DOHH2 (cell line): ENCODE measurements around the gene SH3BGRL.

Experiments used
- H3F3A ChIP-seq: fragments of 200-600 bp; sonication (generic), shearing (Covaris generic); 2 replicates; pipeline ENCODE4 v1.6.0; 2016; ENCODE audit warnings: antibody characterized with exemption, mild to moderate bottlenecking; ENCODE audit not compliant: control insufficient read depth, insufficient read depth
- H3K27ac ChIP-seq: fragments of 200-600 bp; sonication (generic); 2 replicates; pipeline ENCODE4 v1.5.1; 2014; ENCODE audit warnings: low read depth, mild to moderate bottlenecking, low read length, moderate library complexity
- H3K27me3 ChIP-seq: fragments of 200-600 bp; sonication (generic); 2 replicates; pipeline ENCODE4 v1.6.1; 2014; ENCODE audit warnings: mild to moderate bottlenecking, low read length, mixed read lengths; ENCODE audit not compliant: control insufficient read depth
- H3K36me3 ChIP-seq: fragments of 200-600 bp; sonication (generic); 2 replicates; pipeline ENCODE4 v1.6.1; 2014; ENCODE audit warnings: mild to moderate bottlenecking, low read length, moderate library complexity, mixed read lengths; ENCODE audit not compliant: control insufficient read depth
- H3K4me1 ChIP-seq: fragments of 200-600 bp; sonication (generic); 2 replicates; pipeline ENCODE4 v1.6.1; 2014; ENCODE audit warnings: mild to moderate bottlenecking, low read length, mixed read lengths; ENCODE audit not compliant: control insufficient read depth
- H3K4me2 ChIP-seq: fragments of 200-600 bp; sonication (generic); 2 replicates; pipeline ENCODE4 v1.6.0; 2014; ENCODE audit warnings: mild to moderate bottlenecking, low read length, moderate library complexity
- H3K4me3 ChIP-seq: fragments of 200-600 bp; sonication (generic); 2 replicates; pipeline ENCODE4 v1.5.1; 2014; ENCODE audit warnings: mild to moderate bottlenecking, low read length, mixed read lengths
- H3K79me2 ChIP-seq: fragments of 200-600 bp; sonication (generic); 2 replicates; pipeline ENCODE4 v1.6.1; 2014; ENCODE audit warnings: mild to moderate bottlenecking, low read length, mixed read lengths; ENCODE audit not compliant: control insufficient read depth
- H3K9me2 ChIP-seq: fragments of 200-600 bp; sonication (generic); replicated peaks from 2 replicates; pipeline ENCODE4 v1.6.1; 2014; ENCODE audit warnings: mild to moderate bottlenecking, low read length, mixed read lengths; ENCODE audit not compliant: control insufficient read depth
- H3K9me3 ChIP-seq: fragments of 200-600 bp; sonication (generic); 2 replicates; pipeline ENCODE4 v1.6.1; 2014; ENCODE audit warnings: antibody characterized with exemption, low read length, mixed read lengths; ENCODE audit not compliant: control insufficient read depth, insufficient read depth
- H4K20me1 ChIP-seq: fragments of 200-600 bp; sonication (generic); 2 replicates; pipeline ENCODE4 v1.6.0; 2014; ENCODE audit warnings: low read depth, mild to moderate bottlenecking, antibody characterized with exemption, low read length, moderate library complexity; ENCODE audit not compliant: control insufficient read depth, insufficient read depth
- CTCF ChIP-seq: fragments of 200-600 bp; sonication (generic); IDR thresholded peaks from one replicate; pipeline ENCODE4 v1.5.1; 2014; ENCODE audit warnings: antibody characterized with exemption, mild to moderate bottlenecking, low read depth, low read length; ENCODE audit not compliant: poor library complexity, severe bottlenecking
- EZH2phosphoT487 ChIP-seq: fragments of 200-600 bp; sonication (generic); IDR thresholded peaks from 2 replicates; pipeline ENCODE4 v1.6.1; 2017; ENCODE audit warnings: borderline replicate concordance, mild to moderate bottlenecking, antibody characterized with exemption, low read length, moderate library complexity, mixed read lengths

SH3BGRL gene

GRCh38 chrX:81255876-81256275 lies 54.0 kb downstream of the SH3BGRL start:
- Histone ChIP-seq H3K27ac (no peak overlapping the region), H3K36me3 (no peaks in the 10 kb centered on the region), H3K79me2 (peaks cover 5% of the 10 kb centered on the region; the same call in 1 of the 2 replicates), H3F3A (no peaks in the 10 kb centered on the region), H4K20me1 (no peaks in the 10 kb centered on the region), H3K4me1 (no peaks in the 10 kb centered on the region), H3K4me3 (no peak overlapping the region), H3K27me3 (no peaks in the 10 kb centered on the region), H3K4me2 (no peak overlapping the region), H3K9me2 (no peaks in the 10 kb centered on the region), H3K9me3 (no peaks in the 10 kb centered on the region)
- TF ChIP-seq CTCF (no peak), EZH2phosphoT487 (no peak)

- no peak for TF ChIP-seq CTCF
- TF ChIP-seq EZH2phosphoT487: no peak
- Histone ChIP-seq H3K27ac (no peak overlapping the region), H3K4me2 (no peak overlapping the region)
Measured at GRCh38 chrX:81257817-81258216, 55.9 kb downstream of the SH3BGRL start.

DNA sequence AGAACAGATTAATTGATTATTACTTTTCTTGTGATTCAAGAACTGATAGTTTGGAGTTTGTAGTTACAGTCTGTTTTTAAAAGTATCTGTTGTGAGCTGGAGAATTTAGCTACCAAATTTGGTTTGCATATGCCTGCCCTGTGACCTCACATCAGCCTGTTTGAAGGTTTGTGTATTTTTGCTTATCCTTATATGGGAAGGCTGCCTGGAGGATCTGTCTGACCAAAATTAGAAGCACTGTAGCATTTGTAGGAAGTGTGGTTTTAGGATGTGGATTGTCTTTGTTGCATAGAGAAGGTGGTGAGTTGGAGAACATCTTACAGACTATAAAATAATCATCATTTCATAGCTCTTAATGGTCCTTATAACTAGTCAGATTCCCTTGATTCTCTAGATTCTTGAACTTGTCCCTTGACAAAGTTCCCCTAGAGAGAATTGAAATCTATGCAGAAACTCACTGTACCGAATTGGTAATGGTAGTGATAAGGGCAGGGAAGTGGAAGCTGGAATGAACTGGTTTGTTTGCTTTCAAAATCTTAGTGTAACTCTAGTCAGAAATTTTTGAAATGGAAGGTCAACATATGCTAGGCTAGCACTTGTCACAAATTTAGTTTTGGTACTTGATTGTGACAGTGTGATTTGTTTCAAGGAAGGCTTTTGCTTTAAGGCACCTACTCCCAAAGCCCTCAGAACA lies 57.3 kb downstream of the SH3BGRL start:
- Histone ChIP-seq H3F3A (no peaks in the 10 kb centered on the region), H3K4me3 (no peak overlapping the region), H3K27me3 (no peaks in the 10 kb centered on the region), H3K79me2 (peaks cover 4% of the 10 kb centered on the region; the same call in 1 of the 2 replicates), H3K27ac (no peak overlapping the region), H3K9me3 (no peaks in the 10 kb centered on the region), H3K4me1 (no peaks in the 10 kb centered on the region), H3K36me3 (no peaks in the 10 kb centered on the region), H3K4me2 (no peak overlapping the region), H4K20me1 (no peaks in the 10 kb centered on the region), H3K9me2 (no peaks in the 10 kb centered on the region)
- TF ChIP-seq EZH2phosphoT487: no peak
- TF ChIP-seq CTCF: no peak

More at GRCh38 chrX:81257817-81258216, 55.9 kb downstream of the SH3BGRL start:
- H3F3A ChIP-seq: no peaks in the 10 kb centered on the region
- H4K20me1 ChIP-seq: no peaks in the 10 kb centered on the region
- H3K79me2 ChIP-seq: peaks cover 5% of the 10 kb centered on the region; the same call in 1 of the 2 replicates
- H3K27me3 ChIP-seq: no peaks in the 10 kb centered on the region
- no peaks in the 10 kb centered on the region for H3K4me1 ChIP-seq
- H3K4me3 ChIP-seq: no peak overlapping the region
- no peaks in the 10 kb centered on the region for H3K9me3 ChIP-seq
- H3K36me3 ChIP-seq: no peaks in the 10 kb centered on the region
- no peaks in the 10 kb centered on the region for H3K9me2 ChIP-seq
